HG02943 (cell line): Measurements from ENCODE around the gene DMXL2.
"Not testable (repeated sequence)": the region's sequence is repeated elsewhere in the genome, so short reads cannot be mapped to it uniquely, and the experiment has no call there.

Experiments
- ATAC-seq: cut with Tn5 transposase; IDR thresholded peaks from one replicate; pipeline ENCODE4 v1.9.1; 2021; ENCODE audit warnings: mild to moderate bottlenecking, low read depth, moderate library complexity; ENCODE audit not compliant: unreplicated experiment

Gene DMXL2

DNA sequence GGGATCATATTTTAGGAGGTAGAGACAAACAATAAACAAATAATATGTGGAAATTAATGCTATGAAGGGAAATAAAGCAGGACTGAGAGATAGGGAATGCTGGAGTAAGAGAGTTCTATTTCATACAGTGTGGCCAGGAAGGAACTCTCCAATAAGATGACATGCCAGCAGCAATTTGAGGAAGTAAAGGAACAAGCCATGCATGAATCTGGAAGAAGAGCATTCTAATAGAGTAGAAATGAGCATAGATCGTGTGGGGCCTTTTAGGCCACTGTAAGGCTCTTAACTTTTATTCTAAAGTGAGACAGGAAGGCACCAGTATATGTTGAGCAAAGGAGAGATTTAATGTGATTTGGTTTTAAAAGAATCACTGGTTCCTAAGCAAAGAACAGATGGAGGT is 126.3 kb downstream of the DMXL2 start:
- ATAC-seq, result no peak

DNA sequence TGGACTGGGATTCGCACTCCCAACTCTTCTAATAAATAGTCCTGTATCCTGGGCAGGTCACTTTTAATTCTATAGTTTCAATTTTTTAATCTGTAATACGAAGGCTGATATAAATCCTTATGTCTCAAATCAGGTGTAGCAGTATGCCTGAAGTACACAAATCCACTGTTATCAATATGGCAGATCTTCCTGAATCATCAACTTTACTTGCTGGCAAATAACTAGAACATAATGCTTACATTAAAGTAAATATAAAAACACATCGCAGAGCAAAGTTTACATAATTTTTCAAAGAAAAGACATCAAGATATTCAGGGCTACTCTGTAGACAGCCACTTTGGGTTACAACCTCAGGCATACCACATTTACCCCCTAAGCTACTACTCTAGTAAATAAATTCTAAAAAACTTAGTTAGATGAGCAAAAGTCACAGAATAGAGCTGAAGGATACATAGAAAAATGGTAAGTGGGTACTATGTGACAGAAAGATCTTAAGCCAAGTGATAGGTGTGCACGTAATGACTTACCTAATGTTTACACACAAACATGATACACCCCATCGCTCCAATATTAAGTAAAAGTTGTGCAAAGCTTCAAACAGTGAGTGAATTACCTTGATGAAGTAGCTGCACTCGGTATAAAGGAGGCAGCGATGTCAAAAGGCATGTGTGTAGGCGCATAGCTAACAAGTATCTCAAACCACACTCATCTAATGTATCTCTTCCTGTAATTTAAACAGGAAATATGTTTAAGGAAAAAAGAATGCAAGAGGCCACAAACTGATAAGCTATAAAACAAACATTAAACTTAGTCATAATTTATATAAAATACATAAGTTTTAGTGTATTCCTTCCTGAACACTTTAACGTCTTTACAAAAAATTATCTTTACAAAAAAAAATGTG is 127.9 kb downstream of the DMXL2 start:
- ATAC-seq, result no peak

DNA sequence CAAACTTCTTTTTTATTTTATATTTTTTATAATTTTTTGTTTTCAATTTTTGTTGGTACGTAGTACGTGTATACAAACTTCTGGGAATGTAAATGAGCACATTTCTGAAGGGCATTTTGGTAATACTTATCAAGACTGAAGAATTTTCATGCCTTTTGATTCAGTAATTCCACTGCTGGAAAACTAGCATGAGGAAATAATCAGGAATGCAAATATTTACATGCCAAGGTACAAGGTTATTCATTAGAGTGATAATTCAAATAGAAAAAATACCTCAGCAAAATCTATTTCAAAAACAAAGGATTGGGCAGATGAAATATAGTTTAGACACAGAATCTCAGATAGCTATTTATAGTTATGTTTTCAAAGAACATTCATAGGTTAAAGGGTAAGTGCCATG is 128.7 kb downstream of the DMXL2 start:
- no peak for ATAC-seq

DNA sequence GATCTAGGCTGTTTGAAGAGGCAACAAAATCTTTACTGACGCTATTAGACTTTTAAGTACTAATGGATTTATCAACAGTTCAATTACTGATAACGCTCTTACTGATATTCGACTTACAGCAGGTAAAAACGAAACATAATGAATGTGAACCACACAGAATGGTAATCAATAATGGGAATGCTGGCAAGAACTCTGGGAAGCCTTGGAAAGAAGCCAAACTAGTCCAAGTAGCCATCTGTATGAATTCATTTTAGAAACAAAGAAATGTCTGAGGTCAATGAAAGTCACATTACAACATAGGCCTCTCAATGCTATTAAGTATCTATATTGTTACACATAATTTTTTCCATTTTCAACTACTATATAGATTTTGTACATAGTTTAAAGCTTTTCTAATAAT is 130.0 kb downstream of the DMXL2 start:
- ATAC-seq, result no peak

DNA sequence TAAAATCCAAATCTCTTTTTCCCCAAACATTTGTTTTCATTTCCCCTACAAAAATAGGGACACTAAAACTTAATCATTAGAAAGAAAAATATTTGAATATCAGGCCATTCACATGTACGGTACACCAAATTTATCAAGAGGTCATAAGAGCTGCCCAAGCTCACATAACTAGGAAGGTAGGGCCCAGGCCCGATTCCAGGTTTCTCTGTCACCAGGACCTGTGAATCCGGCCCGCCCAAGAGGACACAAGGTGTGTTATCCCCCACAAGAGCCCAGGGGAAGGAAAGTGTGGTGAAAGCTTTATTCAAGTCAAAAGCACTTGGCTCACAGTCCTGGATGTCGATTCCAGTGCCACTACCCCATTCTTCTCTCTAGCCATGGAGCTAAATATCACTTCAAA is 130.6 kb downstream of the DMXL2 start:
- ATAC-seq, result no peak

DNA sequence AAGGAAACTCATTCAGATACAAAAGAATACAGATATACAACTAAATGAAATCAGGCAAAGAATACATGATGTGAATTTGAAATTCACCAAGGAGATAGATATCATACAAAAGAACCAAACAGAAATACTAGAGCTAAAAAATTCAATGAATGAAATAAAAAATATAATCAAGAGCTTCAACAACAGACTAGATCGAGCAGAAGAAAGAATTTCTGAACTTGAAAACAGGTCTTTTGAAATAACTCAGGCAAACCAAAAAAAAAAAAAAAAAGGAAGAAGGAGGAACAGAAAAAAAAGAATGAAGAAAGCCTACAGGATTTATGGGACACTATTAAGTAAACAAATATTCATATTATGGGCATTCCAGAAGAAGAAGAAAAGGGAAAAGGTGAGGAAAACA is 137.8 kb downstream of the DMXL2 start:
- no peak for ATAC-seq

DNA sequence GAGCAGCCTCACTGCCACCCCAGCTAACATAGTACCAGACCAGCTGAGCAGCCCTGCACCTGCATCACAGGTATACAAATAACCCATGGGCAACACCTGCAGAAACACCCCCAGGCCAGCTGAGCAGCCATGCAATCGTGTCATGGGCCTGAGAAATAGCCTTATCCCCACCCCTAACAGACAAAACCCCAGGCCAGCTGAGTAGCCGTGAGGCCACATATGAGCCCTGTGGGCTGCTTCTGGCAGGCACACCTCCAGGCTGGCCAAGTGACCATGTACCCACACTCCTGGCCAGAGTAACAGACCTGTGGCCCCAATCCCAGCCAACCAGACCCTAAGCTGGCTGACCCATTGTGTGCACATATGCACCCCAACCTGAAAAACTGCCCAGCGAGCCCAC is 138.6 kb downstream of the DMXL2 start:
- no peak for ATAC-seq

DNA sequence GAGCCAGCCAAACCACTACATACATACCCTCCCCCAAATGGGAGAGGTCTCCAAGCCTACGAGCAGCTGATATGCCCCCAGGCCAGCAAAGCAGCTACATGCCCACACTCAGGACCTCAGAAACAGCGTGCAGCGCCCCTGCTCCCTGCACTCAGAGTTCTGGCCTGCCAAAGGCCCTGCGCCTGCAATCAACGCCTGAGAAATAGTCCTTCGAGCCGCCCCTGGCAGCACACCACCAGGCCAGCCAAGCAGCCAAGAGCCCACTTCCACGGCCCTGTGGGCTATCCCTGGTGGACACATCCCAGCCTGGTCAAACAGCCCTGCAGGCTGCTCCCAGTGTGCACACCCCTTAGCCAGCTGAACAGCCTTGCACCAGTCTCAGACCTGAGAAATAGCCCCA is 139.1 kb downstream of the DMXL2 start:
- no peak for ATAC-seq

DNA sequence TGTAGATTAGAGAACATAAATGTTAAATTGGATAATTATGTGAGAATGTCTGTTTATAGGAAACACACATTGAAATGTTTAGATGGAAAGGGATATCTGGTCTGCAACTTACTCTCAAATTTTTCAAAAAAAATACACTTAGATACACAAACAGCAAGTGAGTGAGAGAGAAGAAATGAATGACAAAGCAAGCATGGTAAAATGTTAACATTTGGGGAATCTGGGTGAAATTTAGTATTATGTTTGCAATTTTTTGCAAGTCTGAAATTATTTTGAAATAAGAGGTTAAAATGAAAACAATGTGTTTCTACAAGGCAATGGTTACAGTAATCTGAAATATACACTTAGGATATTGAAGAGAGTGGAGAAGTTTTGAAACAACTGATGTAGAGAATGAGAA is 146.8 kb downstream of the DMXL2 start:
- ATAC-seq, result no peak

DNA sequence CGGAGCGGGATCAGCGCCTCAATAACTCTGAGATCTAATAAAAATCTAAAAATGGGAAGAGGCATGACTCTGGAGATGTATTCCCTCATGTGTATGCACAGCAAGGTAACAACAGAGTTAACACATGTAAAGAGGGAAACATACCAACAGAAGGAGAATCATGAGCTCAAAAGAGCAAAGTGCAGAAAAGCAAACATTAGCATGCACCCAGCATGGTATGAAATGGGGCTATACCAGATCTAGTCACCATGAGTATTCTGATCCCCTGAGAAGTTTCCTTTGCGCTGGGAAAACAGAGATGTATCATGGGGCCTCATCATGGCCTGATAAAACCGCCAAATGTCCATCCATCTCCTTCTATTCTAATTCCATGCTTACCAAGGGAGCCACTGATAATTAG is 152.1 kb downstream of the DMXL2 start:
- no peak for ATAC-seq

DNA sequence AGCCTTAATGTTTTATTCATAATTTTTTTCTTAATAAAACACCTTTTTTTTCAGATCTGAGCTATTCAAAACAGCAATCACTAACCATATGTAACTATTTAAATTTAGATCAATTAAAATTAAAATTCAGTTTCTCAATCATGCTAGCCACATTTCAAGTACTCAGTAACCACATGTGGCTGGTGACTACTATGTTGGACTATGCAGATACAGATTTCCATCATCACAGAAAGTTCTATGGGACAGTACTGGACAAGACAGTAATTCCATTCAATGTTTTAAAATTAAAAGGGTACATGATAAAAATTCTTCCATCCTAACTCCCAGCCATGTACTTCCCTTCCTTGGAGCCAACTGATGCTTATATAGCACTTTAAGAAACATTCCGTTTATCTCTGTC is 161.8 kb downstream of the DMXL2 start:
- ATAC-seq, result no peak

DNA sequence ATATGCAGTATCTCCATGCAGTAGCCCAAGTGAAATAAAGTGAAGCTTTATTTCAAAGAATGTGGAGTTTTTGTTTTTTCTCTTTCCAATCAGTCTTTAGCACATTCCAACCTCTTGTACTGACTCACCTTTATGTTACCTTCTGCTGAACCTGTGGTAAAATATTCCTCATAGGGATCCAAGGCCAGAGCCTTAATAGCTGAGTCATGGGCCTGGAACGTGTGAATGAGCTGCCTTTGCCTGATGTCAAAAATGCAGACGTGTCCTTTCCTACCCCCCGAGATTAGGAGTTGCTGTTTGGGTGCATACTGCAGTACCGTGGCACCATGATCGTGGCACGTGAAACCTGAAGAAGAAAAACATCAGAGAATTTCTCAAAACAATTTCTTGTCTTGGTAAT is 172.6 kb downstream of the DMXL2 start:
- ATAC-seq, result no peak

DNA sequence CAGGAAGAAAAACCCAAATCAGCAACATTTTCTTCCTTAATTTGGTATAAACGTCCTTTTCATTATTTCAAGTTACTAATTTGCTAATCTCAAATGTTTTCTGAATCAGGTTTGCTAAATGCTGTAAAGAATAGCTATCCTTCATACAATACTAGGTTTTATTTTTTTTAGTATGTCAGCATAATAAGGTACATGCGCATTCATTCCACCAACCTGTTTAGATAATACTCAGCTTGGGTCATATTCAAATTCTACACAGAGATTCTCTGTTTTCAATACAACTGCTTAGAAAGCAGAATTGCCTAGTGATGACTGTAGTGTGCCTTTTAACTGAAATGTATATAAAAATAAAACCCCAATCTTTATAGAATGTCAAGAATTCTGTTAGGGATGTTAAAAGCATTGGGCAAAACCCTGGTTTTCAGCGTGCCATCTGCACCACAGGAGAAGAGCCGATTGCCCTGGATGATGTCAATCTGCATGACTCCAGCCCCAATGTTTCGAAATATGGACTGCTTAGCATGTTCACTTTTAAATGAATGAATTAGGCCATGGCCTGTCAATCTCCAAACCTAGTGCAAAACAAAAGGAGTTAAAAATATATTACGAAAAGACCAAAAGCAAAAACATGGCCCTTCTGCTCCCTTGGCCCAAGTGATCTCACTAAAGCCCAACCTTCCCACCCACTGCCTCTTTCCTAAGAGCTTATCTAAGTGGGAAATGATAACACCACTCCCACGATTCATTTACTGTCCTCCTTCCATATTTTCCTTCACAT is 173.8 kb downstream of the DMXL2 start:
- no peak for ATAC-seq

DNA sequence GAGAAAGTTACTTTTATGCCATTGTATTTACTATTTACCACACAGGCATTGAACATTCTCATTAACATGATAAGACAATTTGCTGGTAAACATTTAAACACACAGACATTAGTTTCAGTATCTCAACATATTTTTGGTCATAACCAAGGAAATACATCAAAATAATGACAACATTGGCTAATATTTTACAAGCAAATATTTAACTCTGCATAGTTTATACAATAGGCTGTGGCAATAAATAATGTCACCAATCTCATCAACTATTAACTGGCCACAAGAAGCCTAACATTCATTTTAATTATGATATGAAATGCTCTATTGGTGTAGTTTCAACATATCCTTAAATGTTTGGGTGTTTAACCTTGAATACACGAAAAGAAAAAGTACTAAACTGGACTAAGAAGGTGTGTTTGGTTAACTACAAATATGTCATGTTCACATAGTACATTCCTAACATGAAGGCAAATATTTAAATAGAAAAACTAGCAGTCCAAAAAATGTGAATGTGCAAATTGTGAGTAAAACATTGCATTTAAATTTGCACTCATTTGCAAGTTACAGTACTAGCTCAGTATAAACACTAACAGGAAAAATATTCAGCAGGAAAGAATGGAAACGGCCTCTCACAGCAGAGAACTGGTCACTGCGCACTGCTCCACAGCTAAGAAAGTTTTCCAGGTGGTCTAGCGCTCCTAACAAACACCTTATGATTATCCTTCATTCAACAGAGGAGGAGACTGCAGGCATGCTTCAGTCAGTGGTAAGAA is 174.5 kb downstream of the DMXL2 start:
- no peak for ATAC-seq

DNA sequence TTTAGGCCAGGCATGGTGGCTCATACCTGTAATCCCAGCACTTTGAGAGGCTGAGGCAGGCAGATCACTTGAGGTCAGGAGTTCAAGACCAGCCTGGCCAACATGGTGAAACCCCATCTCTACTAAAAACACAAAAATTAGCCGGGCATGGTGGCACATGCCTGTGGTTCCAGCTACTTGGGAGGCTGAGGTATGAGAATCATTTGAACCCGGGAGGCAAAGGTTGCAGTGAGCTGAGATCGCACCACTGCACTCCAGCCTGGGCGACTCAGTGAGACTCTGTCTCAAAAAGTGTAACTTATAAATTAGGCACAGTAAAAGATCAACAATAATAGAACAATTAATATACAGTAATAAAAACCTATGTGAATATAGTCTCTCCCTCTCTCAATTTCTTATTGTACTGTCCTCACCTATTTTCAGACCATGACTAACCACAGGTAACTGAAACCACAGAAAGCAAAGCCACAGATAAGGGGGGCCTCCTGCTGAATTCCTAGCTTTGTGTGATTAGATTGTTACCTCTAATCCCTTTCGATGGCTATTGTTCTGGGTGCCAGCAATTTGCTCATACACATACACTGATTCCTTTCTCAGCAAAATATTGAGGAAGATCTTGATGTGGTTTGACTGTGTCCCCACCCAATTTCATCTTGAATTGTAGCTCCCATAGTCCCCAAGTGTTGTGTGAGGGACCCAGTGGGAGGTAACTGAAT is 176.4 kb downstream of the DMXL2 start:
- ATAC-seq, result not testable (repeated sequence)

DNA sequence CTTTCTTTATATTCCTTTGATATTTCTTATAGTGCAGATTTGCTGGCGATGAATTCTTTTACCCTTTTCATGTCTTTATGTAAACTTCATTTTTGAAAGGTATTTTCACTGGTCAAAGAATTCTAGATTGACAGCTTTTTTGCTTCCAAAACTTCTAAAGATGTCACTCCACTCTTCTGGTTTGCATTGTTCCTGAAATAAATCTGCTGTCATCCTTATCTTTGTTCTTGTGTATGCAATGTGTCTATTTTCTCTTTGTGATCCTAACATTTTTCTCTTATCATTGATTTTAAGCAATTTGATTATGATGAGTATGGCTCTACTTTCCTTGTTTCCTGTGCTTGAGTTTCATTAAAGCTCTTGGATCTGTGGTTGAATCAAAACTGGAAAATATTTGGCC is 177.8 kb downstream of the DMXL2 start:
- no peak for ATAC-seq

DNA sequence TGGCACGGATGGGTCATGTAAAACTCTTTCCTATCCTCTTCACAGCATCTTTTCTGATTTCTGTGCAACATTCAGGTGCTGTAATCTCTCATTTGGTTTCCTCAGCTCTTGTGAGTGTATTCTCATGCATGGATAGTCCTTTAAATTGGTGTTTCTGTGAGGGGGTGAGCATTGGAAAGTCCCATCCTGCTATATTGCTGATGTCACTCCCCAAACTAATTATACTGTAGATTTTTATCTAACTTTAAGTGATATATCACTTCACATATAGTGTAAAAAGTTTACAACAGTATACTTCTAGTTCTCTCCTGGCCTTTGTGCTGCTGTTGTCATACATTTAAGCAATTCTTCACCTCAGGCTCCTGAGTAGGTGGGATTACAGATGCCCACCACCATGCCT is 178.5 kb downstream of the DMXL2 start:
- no peak for ATAC-seq

DNA sequence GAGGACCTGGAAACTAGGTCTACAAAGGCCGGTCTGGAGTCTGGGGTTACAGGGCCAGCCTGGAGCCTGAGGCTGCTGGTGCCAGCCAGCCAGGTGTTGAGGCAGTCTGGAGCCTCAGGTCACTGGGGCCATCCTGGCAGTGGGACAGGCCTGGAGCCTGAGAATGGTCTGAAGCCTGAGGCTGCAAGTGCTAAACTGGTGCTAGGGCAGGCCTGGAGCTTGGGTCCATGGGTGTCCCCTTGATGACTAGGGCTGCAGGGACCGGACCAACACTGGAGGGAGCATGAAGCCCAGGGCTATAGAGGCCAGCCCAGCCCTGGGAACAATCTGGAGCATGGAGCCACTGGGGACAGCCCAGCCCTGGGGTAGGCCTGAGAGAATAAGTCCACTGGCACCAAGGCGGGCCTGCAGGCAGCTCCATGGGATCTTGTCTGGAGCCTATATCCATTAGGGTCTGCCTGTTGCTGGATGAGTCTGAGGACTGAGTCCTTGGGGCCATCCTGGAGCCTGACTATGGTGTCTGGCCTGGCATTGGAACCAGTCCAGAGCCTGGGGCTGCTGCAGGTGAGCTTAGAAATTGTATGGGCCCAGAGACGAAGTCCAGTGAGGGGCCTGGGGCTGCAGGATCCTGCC is 179.2 kb downstream of the DMXL2 start:
- no peak for ATAC-seq

DNA sequence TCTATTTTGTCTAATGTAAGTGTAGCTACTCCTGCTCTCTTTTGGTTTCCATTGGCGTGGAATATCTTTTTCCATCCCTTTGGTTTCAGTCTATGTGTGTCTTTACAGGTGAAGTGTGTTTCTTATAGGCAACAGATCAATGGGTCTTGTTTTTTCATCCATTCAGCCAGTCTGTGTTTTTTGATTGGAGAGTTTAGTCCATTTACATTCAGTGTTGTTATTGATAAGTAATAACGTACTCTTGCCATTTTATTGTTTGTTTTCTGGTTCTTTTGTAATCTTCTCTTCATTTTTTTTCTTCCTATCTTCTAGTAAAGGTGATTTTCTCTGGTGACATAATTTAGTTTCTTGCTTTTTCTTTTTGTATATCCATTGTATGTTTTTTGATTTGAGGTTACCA is 184.0 kb downstream of the DMXL2 start:
- no peak for ATAC-seq

DNA sequence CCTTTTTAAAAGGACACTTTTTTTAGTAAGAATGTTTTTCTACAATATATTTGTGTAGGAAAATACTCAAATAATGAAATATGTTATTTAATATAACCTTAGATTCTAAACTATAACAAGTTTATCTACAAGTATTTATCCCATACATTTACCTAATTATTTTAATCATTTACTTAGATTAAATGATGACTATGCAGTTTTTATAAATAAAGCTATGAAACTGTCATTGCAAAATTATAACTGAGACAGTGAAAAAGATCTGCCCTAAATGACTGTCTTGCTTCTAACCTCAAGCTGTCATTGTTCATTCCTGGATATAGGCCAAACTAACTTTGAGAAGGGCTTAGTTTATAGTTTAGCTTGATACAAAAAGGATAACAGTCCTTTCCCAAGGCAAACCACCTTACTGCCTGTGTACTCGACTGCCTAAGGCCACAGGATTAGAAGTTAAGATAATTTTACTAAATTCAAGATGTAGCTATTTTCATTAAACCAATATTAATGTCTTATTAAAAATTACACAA is 197.0 kb downstream of the DMXL2 start:
- ATAC-seq, result no peak
